HG03565 (cell line): ENCODE results near the gene LDLRAD2.
"Not testable (repeated sequence)": the region's sequence is repeated elsewhere in the genome, so short reads cannot be mapped to it uniquely, and the experiment has no call there.

ENCODE experiments used
- ATAC-seq: cut with Tn5 transposase; IDR thresholded peaks from one replicate; pipeline ENCODE4 v1.9.1; 2021; ENCODE audit warnings: mild to moderate bottlenecking, moderate library complexity; ENCODE audit not compliant: unreplicated experiment

LDLRAD2 gene, protein sequence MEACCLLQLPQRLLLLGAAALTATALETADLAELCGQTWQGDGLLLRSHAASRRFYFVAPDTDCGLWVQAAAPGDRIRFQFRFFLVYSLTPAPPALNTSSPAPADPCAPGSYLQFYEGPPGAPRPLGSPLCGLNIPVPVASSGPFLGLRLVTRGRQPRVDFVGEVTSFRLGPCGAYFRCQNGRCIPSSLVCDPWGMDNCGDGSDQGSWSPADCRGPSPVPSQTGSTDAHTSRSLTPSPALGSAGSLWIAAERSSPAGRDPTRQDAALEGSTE

DNA sequence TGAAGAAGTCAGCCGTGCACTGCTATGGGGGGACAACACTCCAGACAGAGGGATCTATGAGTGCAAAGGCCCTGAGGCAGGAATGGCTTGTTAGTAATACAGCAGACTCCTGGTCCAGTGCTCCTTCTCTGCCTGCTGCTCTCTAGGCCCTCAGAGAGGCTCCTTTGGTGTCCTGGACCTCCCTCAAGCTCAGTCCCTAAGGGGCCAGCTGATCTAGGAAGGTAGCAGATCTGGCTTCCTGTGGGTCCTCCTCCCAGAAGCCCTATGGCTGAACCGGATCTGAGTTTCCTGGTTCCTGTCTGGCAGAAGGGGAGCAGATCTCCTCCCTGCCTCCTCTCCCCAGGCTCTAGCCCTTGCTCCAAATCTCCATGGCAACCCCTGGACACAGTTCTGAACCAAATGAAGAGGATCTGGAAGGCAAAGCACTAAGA lies at the start of gene LDLRAD2:
Gene LDLRAD2, plus strand, starts transcription at position 391 of the 431 bp plus-strand sequence. CDS start 187 bp downstream, outside the sequence.
- ATAC-seq = no peak

DNA sequence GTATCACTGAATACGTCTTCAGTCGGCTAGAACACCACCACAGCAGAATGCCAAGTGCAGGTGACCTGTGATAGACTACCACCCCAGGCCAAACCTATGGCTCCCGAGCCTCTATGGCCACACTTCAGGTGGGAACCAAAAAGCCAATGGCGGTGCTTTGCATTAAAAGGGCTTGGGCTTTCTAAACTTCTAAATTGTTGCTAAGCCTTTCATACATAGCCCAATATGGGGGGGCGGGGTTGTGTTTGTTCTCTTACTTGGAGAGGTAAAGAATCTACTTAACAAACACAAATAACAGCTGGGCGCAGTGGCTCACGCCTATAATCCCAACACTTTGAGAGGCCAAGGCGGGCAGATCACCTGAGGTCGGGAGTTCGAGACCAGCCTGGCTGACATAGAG lies 48.8 kb upstream of the LDLRAD2 start:
- ATAC-seq = no peak

DNA sequence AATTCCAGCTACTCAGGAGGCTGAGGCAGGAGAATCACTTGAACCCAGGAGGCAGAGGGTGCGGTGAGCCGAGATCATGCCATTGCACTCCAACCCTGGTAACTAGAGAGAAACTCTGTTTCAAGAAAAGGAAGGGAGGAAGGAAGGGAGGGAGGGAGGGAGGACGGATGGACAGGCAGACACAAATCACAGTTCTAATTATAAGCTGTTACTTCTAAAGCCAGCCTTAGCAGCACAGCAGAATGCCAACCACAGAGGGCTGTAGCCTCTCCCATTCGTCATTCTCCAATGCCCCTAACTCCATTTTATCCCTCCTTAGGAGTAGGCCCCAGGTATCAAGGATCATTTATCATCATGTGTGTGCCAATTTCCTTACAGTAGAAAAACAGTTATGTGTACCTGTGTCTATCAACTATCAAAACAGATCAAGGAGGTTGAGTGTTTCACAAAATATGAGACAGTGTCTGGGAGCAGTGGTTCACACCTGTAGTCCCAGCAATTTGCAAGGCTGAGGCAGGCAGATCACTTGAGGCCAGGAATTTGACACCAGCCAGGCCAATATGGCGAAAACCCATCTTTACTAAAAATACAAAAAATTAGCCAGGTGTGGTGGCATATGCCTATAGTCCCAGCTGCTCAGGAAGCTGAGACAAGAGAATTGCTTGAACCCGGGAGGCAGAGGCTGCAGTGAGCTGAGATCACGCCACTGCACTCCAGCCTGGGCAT lies 48.2 kb upstream of the LDLRAD2 start:
- no peak for ATAC-seq

DNA sequence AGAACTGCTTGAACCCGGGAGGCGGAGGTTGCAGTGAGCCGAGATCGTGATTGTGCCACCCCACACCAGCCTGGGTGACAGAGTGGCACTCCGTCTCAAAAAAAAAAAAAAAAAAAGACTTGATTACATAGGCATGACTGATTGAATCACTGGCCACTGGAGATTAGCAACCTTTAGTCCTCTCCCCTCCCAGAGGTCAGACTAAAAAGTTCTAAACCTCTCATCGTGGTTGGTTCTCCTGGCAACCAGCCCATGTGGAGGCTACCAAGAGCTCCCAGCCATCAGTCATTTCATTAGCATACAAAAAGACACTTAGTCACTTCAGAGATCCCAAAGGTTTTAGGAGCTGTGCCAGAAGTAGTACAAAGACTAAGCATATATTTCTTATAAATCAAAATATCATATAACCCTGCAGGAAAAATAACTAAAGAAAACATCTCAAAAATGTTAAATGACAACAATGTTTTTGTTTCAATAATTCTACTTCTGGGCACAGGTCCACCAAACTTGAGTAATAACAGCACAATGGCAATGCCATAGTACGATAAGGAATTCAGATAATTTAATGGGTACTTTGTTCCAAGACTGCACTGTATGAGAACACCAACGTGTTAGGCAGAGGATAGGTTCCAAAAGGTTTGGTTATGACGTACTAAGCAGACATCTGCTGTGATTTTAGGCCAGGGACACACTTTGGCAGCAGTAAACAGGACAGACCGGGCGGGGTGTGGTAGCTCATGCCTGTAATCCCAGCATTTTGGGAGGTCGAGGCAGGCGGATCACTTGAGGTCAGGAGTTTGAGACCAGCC lies 47.2 kb upstream of the LDLRAD2 start:
- ATAC-seq = no peak

DNA sequence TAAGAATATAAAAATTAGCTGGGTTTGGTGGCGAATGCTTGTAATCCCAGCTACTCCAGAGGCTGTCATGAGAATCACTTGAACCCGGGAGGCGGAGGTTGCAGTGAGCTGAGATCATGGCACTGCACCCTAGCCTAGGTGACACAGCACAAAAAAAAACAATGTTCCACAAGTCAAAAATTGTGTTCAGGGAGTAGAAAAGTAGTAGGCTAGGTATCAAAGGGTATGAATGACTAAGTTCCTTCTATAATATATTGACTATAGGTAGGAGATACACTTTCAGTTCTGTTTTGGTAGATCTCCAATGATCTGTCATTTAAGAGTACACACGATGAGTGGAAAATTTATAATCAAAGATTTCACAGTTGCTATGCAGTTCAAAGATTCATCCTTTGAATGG lies 45.9 kb upstream of the LDLRAD2 start:
- ATAC-seq = no peak

DNA sequence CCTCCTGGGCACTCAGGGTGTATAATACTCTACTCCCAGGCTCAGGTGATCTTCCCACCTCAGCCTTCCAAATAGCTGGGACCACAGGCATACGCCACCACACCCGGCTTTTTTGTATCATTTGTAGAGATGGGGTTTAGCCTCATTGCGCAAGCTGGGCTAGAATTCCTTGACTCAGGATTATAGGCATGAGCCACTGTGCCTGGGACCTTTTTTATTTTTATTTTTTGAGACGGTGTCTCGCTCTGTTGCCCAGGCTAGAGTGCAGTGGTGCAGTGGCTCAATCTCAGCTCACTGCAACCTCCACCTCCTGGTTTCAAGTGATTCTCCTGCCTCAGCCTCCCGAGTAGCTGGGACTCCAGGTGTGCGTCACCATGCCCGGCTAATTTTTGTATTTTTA lies 45.0 kb upstream of the LDLRAD2 start:
- ATAC-seq = not testable (repeated sequence)

DNA sequence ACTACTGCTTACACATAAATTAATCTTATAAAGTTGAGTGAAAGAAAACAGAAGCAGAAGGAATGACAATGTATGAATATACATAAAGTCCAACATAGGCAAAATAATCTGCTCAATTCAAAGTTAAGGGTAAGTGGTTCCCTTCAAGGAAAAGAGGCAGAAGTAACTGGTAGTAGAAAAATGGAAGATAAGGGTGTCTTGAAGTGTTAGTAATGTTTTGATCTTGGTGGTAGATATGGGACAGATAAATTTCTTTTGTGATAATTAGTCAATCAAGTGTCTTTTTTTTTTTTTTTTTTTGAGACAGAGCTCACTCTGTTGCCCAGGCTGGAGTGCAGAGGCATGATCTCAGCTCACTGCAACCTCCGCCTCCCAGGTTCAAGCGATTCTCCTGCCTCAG lies 41.9 kb upstream of the LDLRAD2 start:
- ATAC-seq = no peak

DNA sequence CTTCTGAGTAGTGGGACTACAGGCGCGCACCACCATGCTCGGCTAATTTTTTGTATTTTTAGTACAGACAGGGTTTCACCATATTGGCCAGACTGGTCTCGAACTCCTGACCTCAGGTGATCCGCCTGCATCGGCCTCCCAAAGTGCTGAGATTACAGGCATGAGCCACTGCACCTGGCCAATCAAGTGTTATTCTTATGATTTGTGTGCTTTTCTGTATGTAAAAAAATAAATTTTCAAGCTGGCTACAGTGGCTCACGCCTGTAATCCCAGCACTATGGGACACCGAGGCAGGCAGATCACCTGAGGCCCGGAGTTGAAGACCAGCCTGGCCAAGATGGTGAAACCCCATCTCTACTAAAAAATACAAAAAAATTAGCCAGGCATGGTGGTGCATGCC lies 41.5 kb upstream of the LDLRAD2 start:
- ATAC-seq = not testable (repeated sequence)

DNA sequence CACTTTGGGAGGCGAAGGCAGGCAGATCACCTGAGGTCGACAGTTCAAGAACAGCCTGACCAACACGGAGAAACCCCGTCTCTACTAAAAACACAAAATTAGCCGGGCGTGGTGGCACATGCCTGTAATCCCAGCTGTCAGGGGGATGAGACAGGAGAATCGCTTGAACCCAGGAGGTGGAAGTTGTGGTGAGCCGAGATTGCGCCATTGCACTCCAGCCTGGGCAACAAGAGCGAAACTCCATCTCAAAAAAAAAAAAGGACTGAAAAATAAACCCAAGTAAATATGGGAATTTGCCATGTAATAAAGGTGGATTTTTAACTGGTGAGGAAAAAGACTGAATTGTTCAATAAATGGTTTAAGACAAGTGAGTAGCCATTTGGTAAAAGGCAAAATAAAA lies 40.4 kb upstream of the LDLRAD2 start:
- ATAC-seq = not testable (repeated sequence)

DNA sequence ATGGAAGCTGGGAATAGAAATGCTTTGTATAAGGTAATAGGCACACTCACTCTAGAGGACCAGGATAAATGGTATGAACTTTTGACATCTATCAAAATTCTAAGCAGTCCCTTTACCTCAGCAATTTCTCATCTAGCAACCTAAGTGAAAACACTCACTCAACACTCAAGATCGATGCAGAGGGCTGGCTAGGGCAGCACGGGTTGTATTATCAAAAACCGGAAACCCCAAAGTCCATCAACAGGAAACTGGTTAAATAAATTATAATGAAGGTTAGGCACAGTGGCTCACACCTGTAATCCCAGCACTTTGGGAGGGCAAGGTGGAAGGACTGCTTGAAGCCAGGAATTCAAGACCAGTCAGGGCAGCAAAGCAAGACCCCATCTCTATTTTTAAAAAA lies 38.5 kb upstream of the LDLRAD2 start:
- no peak for ATAC-seq

DNA sequence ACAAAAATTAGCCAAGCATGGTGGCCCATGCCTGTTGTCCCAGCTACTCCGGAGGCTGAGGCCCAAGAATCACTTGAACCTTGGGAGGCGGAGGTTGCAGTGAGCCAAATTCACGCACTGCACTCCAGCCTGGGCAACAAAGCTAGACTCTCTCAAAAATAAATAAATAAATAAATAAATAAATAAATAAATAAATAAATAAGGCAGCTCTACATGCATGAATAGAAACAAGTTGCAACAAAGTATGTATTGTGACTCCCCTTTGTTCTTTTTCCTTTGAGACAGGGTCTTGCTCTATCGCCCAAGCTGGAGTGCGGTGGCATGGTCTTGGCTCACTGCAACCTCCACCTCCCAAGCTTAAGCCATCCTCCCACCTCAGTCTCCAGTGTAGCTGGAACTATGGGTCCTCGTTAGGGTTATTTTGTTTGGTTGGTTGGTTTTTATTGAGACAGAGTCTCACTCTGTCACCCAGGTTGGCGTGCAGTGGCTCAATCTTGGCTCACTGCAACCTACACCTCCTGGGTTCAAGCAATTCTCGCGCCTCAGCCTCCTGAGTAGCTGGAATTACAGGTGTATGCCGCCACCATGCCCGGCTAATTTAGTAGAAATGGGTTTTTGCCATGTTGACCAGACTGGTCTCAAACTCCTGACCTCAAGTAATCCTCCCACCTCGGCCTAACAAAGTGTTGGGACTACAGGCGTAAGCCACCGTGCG lies 37.1 kb upstream of the LDLRAD2 start:
- ATAC-seq = no peak

DNA sequence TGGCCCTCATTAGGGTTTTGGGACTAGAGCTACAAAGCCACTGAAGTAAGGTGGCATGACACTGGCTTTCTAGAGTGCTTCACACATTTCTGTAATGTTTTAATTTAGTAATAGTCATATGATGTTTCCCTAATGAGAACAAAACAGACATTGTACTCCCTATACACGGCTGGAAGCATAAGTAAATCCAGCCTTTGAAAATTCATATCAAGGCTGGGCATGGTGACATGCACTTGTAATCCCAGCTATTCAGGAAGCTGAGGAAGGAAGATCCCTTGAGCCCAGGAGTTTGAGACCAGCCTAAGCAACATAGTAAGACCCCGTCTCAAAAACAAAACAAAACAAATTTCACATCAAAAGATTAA lies 36.5 kb upstream of the LDLRAD2 start:
- ATAC-seq = no peak

DNA sequence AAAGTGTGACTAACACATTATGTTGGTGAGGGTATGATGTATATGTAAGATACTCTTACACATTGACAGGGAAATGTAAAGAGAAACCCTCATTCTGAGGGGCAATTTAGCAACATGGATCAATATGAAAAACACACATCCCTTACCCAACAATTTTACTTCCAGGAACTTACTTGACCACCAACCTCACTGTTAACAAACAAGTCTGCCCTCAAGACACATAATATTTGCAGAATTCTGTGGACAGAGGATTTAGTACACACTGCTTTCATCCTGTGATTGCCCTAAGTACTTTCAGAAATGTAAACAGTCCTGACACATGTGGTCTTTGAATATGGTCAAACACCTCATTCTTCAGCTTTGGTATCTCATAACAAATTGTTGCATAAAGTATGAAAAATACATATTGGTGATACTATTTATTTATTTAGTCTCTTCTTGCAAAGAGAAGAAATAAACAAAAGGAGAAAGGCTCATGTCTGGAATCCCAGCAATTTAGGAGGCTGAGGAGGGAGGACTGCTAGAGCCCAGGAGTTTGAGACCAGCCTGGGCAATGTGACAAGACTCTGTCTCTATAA lies 36.0 kb upstream of the LDLRAD2 start:
- no peak for ATAC-seq

DNA sequence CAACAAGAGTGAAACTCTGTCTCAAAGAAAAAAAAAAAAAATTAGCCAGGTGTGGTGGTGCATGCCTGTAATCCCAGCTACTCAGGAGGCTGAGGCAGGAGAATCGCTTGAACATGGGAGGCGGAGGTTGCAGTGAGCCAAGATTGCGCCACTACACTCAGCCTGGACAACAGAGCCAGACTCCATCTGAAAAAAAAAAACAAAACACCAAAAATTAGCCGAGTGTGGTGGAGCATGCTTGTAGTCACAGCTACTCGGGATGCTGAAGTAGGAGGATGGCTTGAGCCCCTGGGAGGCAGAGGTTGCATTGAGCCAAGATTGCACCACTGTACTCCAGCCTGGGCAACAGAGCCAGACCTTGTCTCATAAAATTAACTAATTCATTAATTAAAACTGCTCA lies 35.1 kb upstream of the LDLRAD2 start:
- ATAC-seq = not testable (repeated sequence)

DNA sequence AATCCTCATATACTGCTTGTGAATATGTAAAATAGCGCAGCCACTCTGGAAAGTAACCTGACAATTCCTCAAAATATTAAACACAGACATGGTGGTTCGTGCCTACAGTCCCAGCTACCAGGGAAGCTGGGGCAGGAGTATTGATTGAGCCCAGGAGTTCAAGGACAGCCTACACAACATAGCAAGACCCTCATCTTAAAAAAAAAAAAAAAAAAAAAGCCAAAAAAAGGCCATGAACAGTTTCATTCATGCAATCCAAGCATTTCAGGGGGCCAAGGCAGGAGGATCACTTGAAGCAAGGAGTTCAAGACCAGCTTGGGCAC lies 33.7 kb upstream of the LDLRAD2 start:
- no peak for ATAC-seq

DNA sequence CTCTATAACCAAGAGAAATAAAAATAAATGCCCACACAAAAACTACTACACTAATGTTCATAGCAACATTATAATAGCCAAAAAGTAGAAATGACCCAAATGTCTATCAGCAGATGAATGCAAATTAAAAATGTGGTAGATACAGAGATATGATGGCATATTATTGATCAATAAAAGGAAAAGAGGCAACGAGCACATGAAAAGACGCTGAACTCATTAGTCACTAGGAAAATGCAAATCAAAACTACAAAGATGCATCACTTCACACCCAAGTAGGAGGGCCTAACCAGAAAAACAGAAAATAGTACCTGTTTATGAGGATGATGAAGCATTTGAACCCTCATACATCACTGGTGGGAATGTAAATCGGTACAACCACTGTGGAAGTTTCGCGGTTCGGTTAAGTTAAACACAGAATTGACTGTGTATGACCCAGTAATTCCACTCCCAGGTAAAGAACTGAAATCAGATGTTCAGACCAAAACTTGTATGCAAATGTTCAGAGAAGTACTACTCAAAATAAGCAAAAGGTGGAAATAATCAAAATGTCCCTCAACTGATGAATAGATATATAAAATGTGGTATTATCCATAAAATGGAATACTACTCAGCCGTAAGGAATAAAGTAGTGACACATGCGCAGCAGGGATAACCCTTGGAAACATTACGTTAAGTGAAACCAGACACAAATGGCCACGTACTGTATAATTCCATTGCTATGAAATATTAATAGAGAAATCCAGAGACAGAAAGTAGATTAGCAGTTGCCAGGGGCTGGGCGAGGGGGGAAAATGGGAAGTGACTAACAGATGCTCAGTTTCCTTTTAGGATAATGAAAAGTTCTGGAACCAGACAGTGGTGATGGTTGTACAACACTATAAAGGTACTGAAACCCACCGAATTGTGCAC lies 32.2 kb upstream of the LDLRAD2 start:
- peak; percentile 25 for ATAC-seq

DNA sequence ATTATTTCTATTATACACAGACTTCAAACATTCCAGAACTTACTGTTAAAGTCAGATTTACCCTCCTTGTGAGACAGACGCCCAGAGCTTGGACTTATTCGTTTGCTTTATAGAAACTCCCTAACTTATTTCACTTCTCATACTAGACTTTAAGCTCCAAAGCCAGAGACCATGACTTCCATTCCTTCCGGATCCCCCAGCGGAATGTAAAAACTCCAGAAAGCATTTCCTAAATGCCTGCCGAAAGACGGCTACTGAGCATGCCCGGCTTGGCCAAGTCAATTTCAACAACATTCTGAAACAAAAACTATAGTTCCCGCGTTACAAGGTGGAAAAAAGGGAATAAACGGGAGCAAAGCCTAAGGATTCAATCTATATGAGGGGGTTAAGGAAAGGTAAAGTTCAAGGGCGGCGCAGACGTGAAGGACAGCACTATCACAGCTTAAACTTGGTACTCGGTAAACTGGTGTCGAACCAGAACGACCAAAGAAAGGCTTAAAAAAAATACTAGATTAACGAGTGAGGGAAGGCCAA lies 30.2 kb upstream of the LDLRAD2 start:
- peak; percentile 15 for ATAC-seq

DNA sequence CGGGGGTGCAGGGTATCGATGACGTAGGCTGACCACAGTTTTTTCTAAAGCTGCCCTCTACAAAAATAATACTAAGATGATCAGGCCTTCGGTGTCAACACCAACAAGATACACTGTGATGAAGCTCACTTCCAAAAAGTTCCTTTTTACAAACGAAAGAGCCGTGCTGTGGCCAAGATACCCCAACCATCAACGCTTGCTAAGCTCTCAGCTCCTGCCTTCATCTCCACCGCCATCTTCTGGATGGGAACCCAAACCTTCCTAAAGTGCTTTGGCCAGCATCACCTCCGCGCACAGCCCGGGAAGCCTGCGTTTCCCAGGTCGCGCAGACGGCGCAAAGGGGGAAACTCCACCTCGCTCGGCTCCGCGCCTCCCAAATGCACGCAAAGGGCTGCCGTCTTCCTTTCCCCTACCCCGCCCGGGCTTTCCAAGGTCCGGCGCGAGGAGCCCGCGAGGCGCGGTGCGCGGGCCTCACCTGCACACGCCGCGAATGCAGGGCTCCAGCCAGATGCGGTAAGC lies 29.7 kb upstream of the LDLRAD2 start:
- peak; percentile 7 for ATAC-seq
